Liver (tissue), 9 donors: Measurements from ENCODE around the gene ST3GAL3. TPM values are rescaled to one million over a fixed set of nuclear protein-coding genes. Genes with fewer than 3 reads are reported as not detected.

ENCODE experiments used
- DNase-seq: peaks from one replicate; pipeline ENCODE4 v3.0.0-alpha.2; 2017; ENCODE audit warnings: low spot score
- H3K27ac ChIP-seq, 2 donors: one replicate each; pipeline ENCODE4 v1.7.0; 2013; ENCODE audit warnings: inconsistent platforms in 2 of 2, low read length in 2 of 2, control low read depth in 1 of 2, low read depth in 1 of 2, mild to moderate bottlenecking in 1 of 2
- H3K27me3 ChIP-seq, 4 donors: one replicate each; pipeline versions ENCODE4 v1.6.1 to v1.7.0; 2013; ENCODE audit warnings: low read length in 3 of 4, inconsistent platforms in 1 of 4, mild to moderate bottlenecking in 1 of 4, moderate library complexity in 1 of 4; ENCODE audit not compliant: control insufficient read depth in 4 of 4, insufficient read depth in 4 of 4
- H3K36me3 ChIP-seq, 4 donors: one replicate each; pipeline versions ENCODE4 v1.6.1 to v1.7.0; 2013; ENCODE audit warnings: low read length in 3 of 4, mild to moderate bottlenecking in 3 of 4, low read depth in 1 of 4, moderate library complexity in 1 of 4; ENCODE audit not compliant: control insufficient read depth in 4 of 4, insufficient read depth in 3 of 4
- H3K4me1 ChIP-seq, 4 donors: one replicate each; pipeline versions ENCODE4 v1.6.1 to v1.7.0; 2013; ENCODE audit warnings: low read length in 3 of 4, mild to moderate bottlenecking in 3 of 4, moderate library complexity in 1 of 4; ENCODE audit not compliant: control insufficient read depth in 4 of 4, insufficient read depth in 4 of 4
- H3K4me3 ChIP-seq, 3 donors: one replicate each; pipeline versions ENCODE4 v1.6.1 to v1.7.0; 2013; ENCODE audit warnings: low read length in 3 of 3, control low read depth in 1 of 3, low read depth in 1 of 3, mild to moderate bottlenecking in 1 of 3
- H3K9ac ChIP-seq, 2 donors: one replicate each; pipeline ENCODE4 v1.7.0; 2013; ENCODE audit warnings: low read length in 2 of 2, mild to moderate bottlenecking in 2 of 2, moderate library complexity in 2 of 2, control low read depth in 1 of 2, low read depth in 1 of 2
- H3K9me3 ChIP-seq, 4 donors: one replicate each; pipeline versions ENCODE4 v1.6.1 to v1.7.0; 2013; ENCODE audit warnings: low read length in 3 of 4; ENCODE audit not compliant: control insufficient read depth in 4 of 4
- ATF3 ChIP-seq: IDR thresholded peaks from 2 replicates; pipeline ENCODE4 v1.6.1; 2016; ENCODE audit warnings: antibody characterized with exemption
- CTCF ChIP-seq: fragments of 150-350 bp; IDR thresholded peaks from 2 replicates; pipeline ENCODE4 v1.5.1; 2017; ENCODE audit warnings: improper control_type of control experiment, low read depth, low read length; ENCODE audit not compliant: missing input control
- EGR1 ChIP-seq, 2 donors: IDR thresholded peaks; 2 replicates each; pipeline ENCODE4 v1.6.1; 2016 to 2018; ENCODE audit warnings: antibody characterized with exemption in 2 of 2, low read depth in 2 of 2
- FOXA1 ChIP-seq: IDR thresholded peaks from 2 replicates; pipeline ENCODE4 v1.6.1; 2016; ENCODE audit warnings: antibody characterized with exemption
- FOXA2 ChIP-seq: IDR thresholded peaks from 2 replicates; pipeline ENCODE4 v1.6.1; 2016; ENCODE audit warnings: antibody characterized with exemption
- GABPA ChIP-seq, 2 donors: IDR thresholded peaks in 1 of 2; conservative IDR thresholded peaks in 1 of 2; 2 replicates each; pipeline ENCODE4 v1.6.1; 2016; ENCODE audit warnings: antibody characterized with exemption in 2 of 2, mild to moderate bottlenecking in 1 of 2, moderate library complexity in 1 of 2
- HNF4A ChIP-seq, 2 donors: conservative IDR thresholded peaks; 2 replicates each; pipeline ENCODE4 v1.6.1; 2016; ENCODE audit warnings: antibody characterized with exemption in 2 of 2, mild to moderate bottlenecking in 2 of 2
- HNF4G ChIP-seq: IDR thresholded peaks from 2 replicates; pipeline ENCODE4 v1.6.1; 2016; ENCODE audit warnings: antibody characterized with exemption
- JUND ChIP-seq, 2 donors: IDR thresholded peaks; 2 replicates each; pipeline ENCODE4 v1.6.1; 2016; ENCODE audit warnings: antibody characterized with exemption in 2 of 2
- MAX ChIP-seq: IDR thresholded peaks from 2 replicates; pipeline ENCODE4 v1.6.1; 2016; ENCODE audit warnings: antibody characterized with exemption
- NR2F2 ChIP-seq: IDR thresholded peaks from 2 replicates; pipeline ENCODE4 v1.6.1; 2016; ENCODE audit warnings: antibody characterized with exemption
- RAD21 ChIP-seq, 2 donors: IDR thresholded peaks; 2 replicates each; pipeline ENCODE4 v1.6.1; 2016; ENCODE audit warnings: antibody characterized with exemption in 2 of 2, mild to moderate bottlenecking in 2 of 2
- REST ChIP-seq: IDR thresholded peaks from 2 replicates; pipeline ENCODE4 v1.6.1; 2016; ENCODE audit warnings: antibody characterized with exemption, mild to moderate bottlenecking
- RXRA ChIP-seq, 2 donors: IDR thresholded peaks; 2 replicates each; pipeline ENCODE4 v1.6.1; 2017 to 2018; ENCODE audit warnings: antibody characterized with exemption in 2 of 2, mild to moderate bottlenecking in 1 of 2
- SP1 ChIP-seq: IDR thresholded peaks from 2 replicates; pipeline ENCODE4 v1.6.1; 2018; ENCODE audit warnings: antibody characterized with exemption, mild to moderate bottlenecking
- TAF1 ChIP-seq: conservative IDR thresholded peaks from 2 replicates; pipeline ENCODE4 v1.6.1; 2016; ENCODE audit warnings: antibody characterized with exemption, mild to moderate bottlenecking
- YY1 ChIP-seq: IDR thresholded peaks from 2 replicates; pipeline ENCODE4 v1.6.1; 2016; ENCODE audit warnings: antibody characterized with exemption, mild to moderate bottlenecking
- ZBTB33 ChIP-seq: IDR thresholded peaks from 2 replicates; pipeline ENCODE4 v1.6.1; 2016; ENCODE audit warnings: antibody characterized with exemption
- WGBS: extraction: QIAGEN DNeasy Blood & Tissue Kit; methylation state at CpG from one replicate; pipeline ENCODE4 v1.1.7; 2013; 5-methylcytosine and 5-hydroxymethylcytosine counted together
- polyA plus RNA-seq, 2 donors: library from polyadenylated mRNA; stranded (reverse) in 1 of 2; unstranded in 1 of 2; fragments of 200-250 nt in 1 of 2; fragments of >200 nt in 1 of 2; fragmentation: Nextera tagmentation in 1 of 2; extraction: Ambion mirVana in 1 of 2; gene quantifications; one replicate each; pipeline versions ENCODE4 v1.2.1 to v1.2.3, GENCODE V29; 2013 to 2015
- total RNA-seq, 2 donors: library from RNA; depleted of rRNA; stranded (reverse); fragments of >200 nt; gene quantifications; one replicate each; pipeline ENCODE4 v1.2.3, GENCODE V29; 2014
- donor health status: healthy.
- donor health status: healthy.
- donor health status: healthy.
- donor health status: healthy.
- donor health status: healthy.

Gene ST3GAL3
- total and polyA plus RNA-seq, 4 donors = 4.9 to 11.4 (median 8.1) TPM

- peaks cover 0 to 8% (median 0%) of the 10 kb centered on the region in 4 donors for H3K36me3 ChIP-seq
These were observed 244.0 kb downstream of the ST3GAL3 start for GRCh38 chr1:43951021-43951985.

More at GRCh38 chr1:43951021-43951985, 244.0 kb downstream of the ST3GAL3 start:
- H3K9me3 ChIP-seq = no peaks in the 10 kb centered on the region
- H3K4me3 ChIP-seq = no peak overlapping the region
- H3K27me3 ChIP-seq = no peaks in the 10 kb centered on the region
- peaks cover 5 to 21% (median 16%) of the 10 kb centered on the region in 4 donors for H3K4me1 ChIP-seq
- TF ChIP-seq ZBTB33 (no peak), FOXA2 (no peak), HNF4G (no peak), EGR1 (IDR thresholded peaks at IDR 0.05; ENCODE audit: low read depth in 2 of 2) (no peak), FOXA1 (no peak), JUND (IDR thresholded peaks at IDR 0.05) (no peak), NR2F2 (no peak), REST (no peak), YY1 (no peak), RAD21 (IDR thresholded peaks at IDR 0.05) (no peak), CTCF (no peak), SP1 (no peak), HNF4A (conservative IDR thresholded peaks at IDR 0.05) (no peak), TAF1 (no peak), RXRA (IDR thresholded peaks at IDR 0.05) (no peak), MAX (no peak), ATF3 (no peak), GABPA (IDR thresholded peaks at IDR 0.05 in 1 of 2, conservative IDR thresholded peaks at IDR 0.05 in 1 of 2) (no peak)
- 98% methylated on average over 4 of the region's 4 CpGs for WGBS
- DNase-seq = no peak
- no peak overlapping the region for H3K9ac ChIP-seq
- H3K27ac ChIP-seq = no peak overlapping the region
